GM21390 (cell line): Measurements from ENCODE around the gene CEP164.

Experiments used
- ATAC-seq: cut with Tn5 transposase; IDR thresholded peaks from one replicate; pipeline ENCODE4 v1.9.1; 2021; ENCODE audit not compliant: unreplicated experiment

CEP164 gene

DNA sequence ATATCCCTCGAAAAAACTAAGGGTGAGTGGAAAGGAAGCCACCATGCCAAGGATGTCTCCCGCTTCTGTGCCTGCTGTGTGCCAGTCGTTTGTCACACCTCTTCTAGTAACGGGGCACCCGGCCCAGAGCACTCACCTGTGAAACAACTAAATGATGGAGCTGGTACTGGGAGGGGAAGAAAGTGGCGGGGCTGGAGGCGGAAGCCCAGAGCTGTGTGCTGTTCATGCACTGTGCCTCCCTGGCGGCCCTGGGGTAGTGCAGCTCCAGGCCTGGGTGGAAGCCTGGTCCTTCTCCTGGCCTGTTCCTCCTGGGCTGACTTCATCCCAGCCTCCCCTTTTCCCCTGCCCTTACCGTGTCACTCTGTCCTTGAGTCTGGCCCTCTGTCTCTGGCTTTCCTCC, 130.2 kb downstream of the CEP164 start:
- no peak for ATAC-seq

DNA sequence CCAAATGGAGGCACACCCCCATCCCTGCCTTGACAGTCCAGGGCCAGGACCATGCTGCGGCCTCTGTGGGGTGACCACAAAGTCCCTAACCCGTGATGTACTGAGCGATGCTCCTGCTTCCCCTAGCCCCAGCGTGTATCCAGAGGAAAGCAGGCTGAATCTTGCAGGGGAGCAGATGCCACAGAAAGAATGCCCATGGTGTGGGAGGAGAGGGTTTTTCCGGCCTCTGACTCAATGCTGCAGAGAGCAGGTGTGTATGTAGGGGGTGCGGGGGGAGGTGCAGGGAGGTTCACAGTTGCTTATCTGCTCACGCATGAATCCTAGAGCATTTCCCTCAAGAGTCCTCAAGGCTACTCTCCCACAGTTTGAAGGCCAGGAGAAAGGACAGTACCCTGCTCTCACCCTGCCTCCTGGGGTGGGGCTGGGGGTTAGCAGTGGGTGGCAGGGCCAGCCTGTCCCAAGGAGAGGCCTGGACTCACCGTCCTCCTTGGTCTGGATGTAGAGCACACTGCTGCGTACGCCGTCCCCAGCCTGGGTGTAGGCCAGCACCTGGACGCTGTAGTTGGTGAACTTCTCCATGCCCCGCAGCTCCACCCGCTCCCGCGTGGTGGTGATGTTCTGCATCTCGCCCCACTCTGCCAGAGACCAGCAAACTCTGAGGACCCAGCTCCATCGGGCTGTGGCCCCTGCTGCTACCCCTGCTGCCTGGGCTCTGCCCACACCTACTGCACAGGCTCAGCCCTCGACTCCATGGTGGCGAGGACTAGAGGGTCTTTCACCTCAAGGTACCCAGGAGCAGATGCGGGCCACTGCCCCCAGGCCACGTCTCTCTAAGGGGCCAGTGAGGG, 130.8 kb downstream of the CEP164 start:
- no peak for ATAC-seq

DNA sequence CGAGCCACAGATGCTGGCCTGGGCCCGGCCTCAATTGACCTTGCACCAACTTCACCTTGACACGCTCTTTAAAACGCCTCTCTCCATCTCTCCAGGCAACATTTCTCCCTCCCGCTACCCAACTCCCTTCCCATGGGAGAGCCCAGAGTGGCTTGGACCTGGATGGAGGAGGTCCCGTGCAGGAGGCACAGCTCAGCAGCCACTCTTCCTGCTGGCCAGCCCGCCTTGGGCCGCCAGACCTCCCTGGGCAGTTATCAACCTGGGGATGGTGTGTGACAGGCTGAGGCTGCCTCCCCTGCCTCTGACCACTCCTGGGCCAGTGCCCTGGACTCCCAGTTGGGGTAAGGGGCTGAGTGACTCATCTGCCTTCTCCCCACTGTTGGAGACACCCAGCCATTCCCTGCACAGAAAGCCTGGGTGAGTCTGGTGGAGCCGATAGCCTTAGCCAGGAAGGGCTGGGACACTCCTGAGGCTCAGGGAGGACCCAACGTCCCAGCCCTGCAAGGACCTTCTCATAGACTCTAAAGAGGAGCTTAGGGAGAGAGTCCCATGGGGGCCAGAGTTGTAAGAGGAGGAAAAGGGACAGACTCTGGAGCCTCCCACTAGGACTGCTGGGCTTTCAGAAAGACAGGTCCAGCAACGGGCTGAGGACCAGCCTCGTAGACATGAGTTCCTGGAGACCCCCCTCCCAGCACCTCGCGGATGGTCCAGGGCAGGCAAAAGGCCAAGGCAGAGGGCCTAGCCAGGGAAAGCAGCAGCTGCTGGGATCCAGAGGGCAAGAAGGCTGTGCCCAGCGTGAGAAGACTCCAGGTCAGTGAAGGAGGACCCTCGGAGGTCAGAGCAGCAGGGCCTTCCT, 131.7 kb downstream of the CEP164 start:
- no peak for ATAC-seq

DNA sequence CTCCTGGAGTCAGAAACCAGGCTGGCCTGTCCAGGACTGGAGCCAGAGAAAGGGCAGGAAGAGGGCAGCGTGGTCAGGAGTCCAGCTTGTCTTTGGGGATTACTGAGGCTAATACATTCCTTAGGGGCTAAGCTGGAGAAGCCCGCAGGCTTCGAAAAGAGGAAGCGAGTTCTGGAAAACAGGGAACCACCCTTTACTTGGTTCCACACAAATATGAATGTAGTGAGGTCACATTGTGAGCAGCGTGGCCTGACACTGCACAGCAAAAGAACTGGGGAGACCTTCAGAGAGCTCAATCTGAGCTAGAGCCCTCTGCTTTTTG, 132.3 kb downstream of the CEP164 start:
- ATAC-seq: no peak

DNA sequence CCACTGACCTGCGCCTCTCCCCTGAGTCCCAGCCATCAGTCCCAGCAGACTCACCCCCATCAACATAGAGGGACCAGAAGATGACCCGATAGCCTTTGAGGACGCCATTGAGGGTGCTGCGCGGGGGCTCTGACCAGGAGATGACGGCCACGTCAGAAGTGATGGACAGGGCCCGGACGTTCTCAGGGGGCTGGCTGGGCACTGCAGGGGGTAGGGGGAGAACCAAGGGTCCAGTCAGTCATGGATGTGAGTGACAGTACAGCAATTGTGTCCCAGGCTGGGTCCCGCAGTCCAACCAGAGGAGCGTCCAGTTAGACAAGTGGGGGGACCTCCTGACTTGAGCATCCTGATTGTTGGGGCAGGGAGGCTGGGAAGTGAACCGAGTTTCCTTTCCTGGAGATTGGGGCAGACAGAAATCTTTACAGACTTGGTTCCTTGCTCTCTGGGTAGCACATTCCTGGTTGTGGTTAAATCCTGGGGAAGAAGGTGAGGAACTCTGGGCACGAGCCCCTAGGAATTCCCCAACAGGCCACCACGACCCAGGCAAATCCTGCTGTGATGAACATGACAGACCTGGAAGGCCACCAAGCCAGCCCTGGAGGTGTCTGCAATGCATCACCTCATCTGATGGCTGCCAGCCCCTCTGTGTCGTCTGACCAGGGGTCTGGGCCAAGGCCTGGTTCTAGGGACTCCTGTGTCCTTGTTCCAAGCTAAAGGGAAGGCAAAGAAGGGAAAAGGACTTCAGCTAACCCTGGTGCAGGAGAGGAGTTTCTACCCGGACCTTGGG, 133.9 kb downstream of the CEP164 start:
- ATAC-seq: no peak

DNA sequence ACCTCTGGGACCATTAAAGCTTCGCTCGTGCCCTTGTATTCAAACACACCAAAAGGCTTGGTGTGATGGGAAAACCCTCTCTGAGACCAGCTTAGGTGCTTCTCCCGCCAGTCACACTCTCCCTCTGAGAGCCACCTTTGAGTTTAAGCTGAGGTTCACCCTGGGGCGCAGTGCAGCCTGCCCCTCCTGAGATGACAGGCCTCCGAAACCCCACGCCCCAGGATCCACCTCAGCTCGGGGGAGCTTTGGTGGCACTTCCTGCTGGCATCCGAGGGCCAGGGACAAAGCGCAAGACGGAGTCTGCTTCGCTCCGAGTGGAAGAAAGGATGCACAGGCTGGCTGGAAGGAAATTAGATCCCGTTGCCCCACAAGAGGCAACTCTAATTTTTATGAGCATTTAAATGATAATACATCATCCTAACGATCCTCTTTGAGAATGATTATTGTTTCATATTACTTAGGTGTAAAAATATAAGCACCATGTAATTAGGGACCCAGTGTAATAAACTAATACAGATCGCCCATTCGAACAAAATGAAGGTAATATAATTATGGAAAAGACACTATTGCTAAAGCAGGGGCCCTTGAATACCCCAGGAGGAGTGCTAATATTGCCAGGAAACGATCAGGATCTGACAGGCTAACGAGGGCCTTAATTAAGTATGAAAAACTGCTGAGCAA, 134.7 kb downstream of the CEP164 start:
- no peak for ATAC-seq

DNA sequence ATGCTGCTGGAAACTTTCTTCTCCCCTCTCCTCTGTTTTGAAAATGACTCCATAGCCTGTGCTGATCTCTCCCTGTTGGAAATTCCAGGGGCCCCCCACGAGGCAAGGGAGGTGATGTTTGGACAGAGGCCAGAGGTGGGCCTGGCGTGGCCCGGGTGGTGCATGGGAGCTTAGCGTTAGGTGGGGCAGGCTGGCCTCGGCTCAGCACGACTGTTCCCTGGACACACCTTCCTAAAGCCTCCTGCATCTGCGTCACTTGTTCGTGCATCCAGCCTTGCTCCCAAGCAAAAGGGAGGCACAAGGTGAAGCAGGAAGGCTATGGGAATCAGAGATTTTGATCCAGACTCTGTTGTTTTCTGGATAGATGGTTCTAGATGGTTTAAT, 135.2 kb downstream of the CEP164 start:
- no peak for ATAC-seq
